Stimulated activated effector memory CD8-positive, alpha-beta T cell treated with anti-CD3 and anti-CD28 coated beads, Interleukin-12 subunit alpha, Interleukin-12 subunit beta, amount 100 ng/mL, for 72 hours (primary cell): ENCODE measurements around the gene OR5D18.
"Not testable (repeated sequence)": the region's sequence is repeated elsewhere in the genome, so short reads cannot be mapped to it uniquely, and the experiment has no call there.

Experiments
- ATAC-seq: fragments of 150-1000 bp; cut with Tn5 transposase; 2 replicates; pipeline ENCODE4 v1.10.0; 2021
- DNase-seq, 2 donors: peaks; one replicate each; pipeline ENCODE4 v3.0.0; 2021 to 2022; ENCODE audit warnings: low spot score in 2 of 2
- H3K27ac Mint-ChIP-seq: one replicate; pipeline ENCODE4 v1.8.0; 2022; ENCODE audit warnings: mild to moderate bottlenecking, mixed read lengths
- H3K36me3 Mint-ChIP-seq: one replicate; pipeline ENCODE4 v1.8.0; 2022; ENCODE audit warnings: mild to moderate bottlenecking, mixed read lengths
- H3K4me1 Mint-ChIP-seq: one replicate; pipeline ENCODE4 v1.8.0; 2022; ENCODE audit warnings: mixed read lengths
- H3K4me3 Mint-ChIP-seq: one replicate; pipeline ENCODE4 v1.8.0; 2022; ENCODE audit warnings: mild to moderate bottlenecking, mixed read lengths
- H3K9me3 Mint-ChIP-seq: one replicate; pipeline ENCODE4 v1.8.0; 2022; ENCODE audit warnings: mixed read lengths

OR5D18 gene

GRCh38 chr11:55819330-55819729 lies at the start of gene OR5D18:
OR5D18 (plus strand) TSS chr11:55819630; CDS start chr11:55819630, 0 bp downstream.
- H3K9me3 Mint-ChIP-seq: peaks cover 23% of the 10 kb centered on the region
- ATAC-seq (no peak), DNase-seq (no peak)
- no peaks in the 10 kb centered on the region for H3K36me3 Mint-ChIP-seq
- H3K4me3 Mint-ChIP-seq: no peak within 1 kb of the TSS
- no peaks in the 10 kb centered on the region for H3K4me1 Mint-ChIP-seq
- H3K27ac Mint-ChIP-seq: no peak within 1 kb of the TSS

GRCh38 chr11:55773138-55773537 lies 46.3 kb upstream of the OR5D18 start, which contains the start of gene OR5D13:
OR5D13 (plus strand) TSS chr11:55773438; CDS start chr11:55773438, 0 bp downstream.
- DNase-seq: no peak
- Mint-ChIP-seq H3K27ac (no peak within 1 kb of the TSS), H3K4me1 (no peaks in the 10 kb centered on the region), H3K4me3 (no peak within 1 kb of the TSS), H3K36me3 (no peaks in the 10 kb centered on the region), H3K9me3 (peaks cover 18% of the 10 kb centered on the region)
- ATAC-seq: no peak

GRCh38 chr11:55791606-55792005 lies 27.8 kb upstream of the OR5D18 start:
- ATAC-seq (no peak), DNase-seq (no peak)
- no peaks in the 10 kb centered on the region for H3K4me1 Mint-ChIP-seq
- peaks cover 18% of the 10 kb centered on the region for H3K9me3 Mint-ChIP-seq
- H3K4me3 Mint-ChIP-seq: no peak overlapping the region
- H3K27ac Mint-ChIP-seq: no peak overlapping the region
- H3K36me3 Mint-ChIP-seq: no peaks in the 10 kb centered on the region

- DNase-seq: no peak
- H3K9me3 Mint-ChIP-seq: peaks cover 14% of the 10 kb centered on the region
- no peaks in the 10 kb centered on the region for H3K36me3 Mint-ChIP-seq
- H3K4me1 Mint-ChIP-seq: no peaks in the 10 kb centered on the region
- H3K4me3 Mint-ChIP-seq: no peak overlapping the region
- no peak overlapping the region for H3K27ac Mint-ChIP-seq
- no peak for ATAC-seq
Measured at GRCh38 chr11:55793321-55793720, 26.1 kb upstream of the OR5D18 start.

GRCh38 chr11:55795256-55795655 lies 24.2 kb upstream of the OR5D18 start, which contains the start of gene OR5D14:
OR5D14 (plus strand) TSS chr11:55795556; CDS start chr11:55795556, 0 bp downstream.
- ATAC-seq (no peak), DNase-seq (no peak)
- Mint-ChIP-seq H3K27ac (no peak within 1 kb of the TSS), H3K4me1 (no peaks in the 10 kb centered on the region), H3K4me3 (no peak within 1 kb of the TSS), H3K9me3 (peaks cover 17% of the 10 kb centered on the region), H3K36me3 (no peaks in the 10 kb centered on the region)

- Mint-ChIP-seq H3K27ac (no peak overlapping the region), H3K9me3 (peaks cover 14% of the 10 kb centered on the region), H3K4me3 (no peak overlapping the region), H3K36me3 (no peaks in the 10 kb centered on the region), H3K4me1 (no peaks in the 10 kb centered on the region)
- ATAC-seq (no peak), DNase-seq (no peak)
Measured at GRCh38 chr11:55806248-55806647, 13.2 kb upstream of the OR5D18 start.

GRCh38 chr11:55811067-55811466 lies 8.4 kb upstream of the OR5D18 start, which contains the start of gene OR5L1:
OR5L1 (plus strand) TSS chr11:55811367; CDS start chr11:55811467, 100 bp downstream.
- no peak within 1 kb of the TSS for H3K4me3 Mint-ChIP-seq
- H3K36me3 Mint-ChIP-seq: no peaks in the 10 kb centered on the region
- no peak within 1 kb of the TSS for H3K27ac Mint-ChIP-seq

GRCh38 chr11:55826919-55827318 lies 7.5 kb downstream of the OR5D18 start, which contains the start of gene OR5L2:
OR5L2 (plus strand) TSS chr11:55827219; CDS start chr11:55827219, 0 bp downstream.
- ATAC-seq (no peak), DNase-seq (no peak)
- no peaks in the 10 kb centered on the region for H3K4me1 Mint-ChIP-seq
- H3K27ac Mint-ChIP-seq: no peak within 1 kb of the TSS
- no peaks in the 10 kb centered on the region for H3K36me3 Mint-ChIP-seq
- no peak within 1 kb of the TSS for H3K4me3 Mint-ChIP-seq
- H3K9me3 Mint-ChIP-seq: peaks cover 13% of the 10 kb centered on the region

More at GRCh38 chr11:55811067-55811466, 8.4 kb upstream of the OR5D18 start, which contains the start of gene OR5L1:
- DNase-seq (no peak), ATAC-seq (no peak)
- Mint-ChIP-seq H3K4me1 (no peaks in the 10 kb centered on the region), H3K9me3 (peaks cover 18% of the 10 kb centered on the region)

GRCh38 chr11:55838452-55838851 lies 19.0 kb downstream of the OR5D18 start, which contains the start of gene OR5D16:
OR5D16 (plus strand) TSS chr11:55838752; CDS start chr11:55838752, 0 bp downstream.
- DNase-seq (no peak), ATAC-seq (no peak)
- Mint-ChIP-seq H3K9me3 (peaks cover 24% of the 10 kb centered on the region), H3K4me1 (no peaks in the 10 kb centered on the region), H3K36me3 (no peaks in the 10 kb centered on the region), H3K27ac (no peak within 1 kb of the TSS), H3K4me3 (no peak within 1 kb of the TSS)

GRCh38 chr11:55847453-55847852 lies 28.0 kb downstream of the OR5D18 start:
- Mint-ChIP-seq H3K4me1 (no peaks in the 10 kb centered on the region), H3K4me3 (no peak overlapping the region), H3K9me3 (peaks cover 9% of the 10 kb centered on the region), H3K27ac (no peak overlapping the region), H3K36me3 (no peaks in the 10 kb centered on the region)
- DNase-seq (no peak), ATAC-seq (no peak)

GRCh38 chr11:55849037-55849436 lies 29.6 kb downstream of the OR5D18 start:
- Mint-ChIP-seq H3K9me3 (peaks cover 18% of the 10 kb centered on the region), H3K4me1 (no peaks in the 10 kb centered on the region), H3K27ac (no peak overlapping the region), H3K4me3 (no peak overlapping the region), H3K36me3 (no peaks in the 10 kb centered on the region)
- DNase-seq (no peak), ATAC-seq (no peak)

- Mint-ChIP-seq H3K4me3 (no peak overlapping the region), H3K4me1 (no peaks in the 10 kb centered on the region), H3K27ac (no peak overlapping the region), H3K36me3 (no peaks in the 10 kb centered on the region), H3K9me3 (peaks cover 17% of the 10 kb centered on the region)
- DNase-seq (no peak), ATAC-seq (no peak)
Measured at GRCh38 chr11:55852141-55852540, 32.7 kb downstream of the OR5D18 start.

- no peaks in the 10 kb centered on the region for H3K4me1 Mint-ChIP-seq
- H3K27ac Mint-ChIP-seq: no peak overlapping the region
- H3K36me3 Mint-ChIP-seq: no peaks in the 10 kb centered on the region
- H3K4me3 Mint-ChIP-seq: no peak overlapping the region
- no peak for DNase-seq
- H3K9me3 Mint-ChIP-seq: peaks cover 10% of the 10 kb centered on the region
- no peak for ATAC-seq
Measured at GRCh38 chr11:55854704-55855103, 35.3 kb downstream of the OR5D18 start.

GRCh38 chr11:55867354-55867753 lies 47.9 kb downstream of the OR5D18 start:
- ATAC-seq, H3K4me1 Mint-ChIP-seq, H3K9me3 Mint-ChIP-seq, DNase-seq, H3K27ac Mint-ChIP-seq, H3K36me3 Mint-ChIP-seq, H3K4me3 Mint-ChIP-seq: not testable (repeated sequence)
